Erythroblast (primary cell): ENCODE results near the gene SKA3.

Experiments used
- GATA1 ChIP-seq: IDR thresholded peaks from 2 replicates; pipeline ENCODE4 v1.6.1; 2011; ENCODE audit warnings: low read depth, mild to moderate bottlenecking, control low read depth, low read length, moderate library complexity
- POLR2A ChIP-seq: IDR thresholded peaks from 2 replicates; pipeline ENCODE4 v1.6.1; 2011; ENCODE audit warnings: mild to moderate bottlenecking, low read length

DNA sequence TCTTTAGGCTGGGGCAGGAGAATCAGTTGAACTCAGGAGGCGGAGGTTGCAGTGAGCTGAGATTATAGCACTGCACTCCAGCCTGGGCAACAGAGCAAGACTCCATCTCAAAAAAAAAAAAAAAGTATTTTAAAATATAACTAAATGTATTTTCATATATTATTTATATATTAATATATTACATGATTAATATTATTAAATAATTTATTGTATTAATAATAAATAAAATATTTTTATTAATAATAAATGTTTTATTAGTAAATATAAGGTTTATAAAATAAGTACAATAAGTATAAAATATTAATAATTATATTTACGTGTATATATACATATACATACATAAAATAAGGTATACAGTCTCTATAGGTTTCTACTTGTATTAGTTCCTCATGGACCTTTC lies 56.8 kb downstream of the SKA3 start:
- TF ChIP-seq POLR2A (no peak), GATA1 (no peak)
